Neural crest cell (in vitro differentiated cells): ENCODE measurements around the gene PGF. TPM values are rescaled to one million over a fixed set of nuclear protein-coding genes. Genes with fewer than 3 reads are reported as not detected.
A peak's percentile ranks its signal among the peaks of the same experiment; 100 is the strongest.

Source experiments
- DNase-seq: peaks from one replicate; pipeline ENCODE4 v3.0.0; 2021; ENCODE audit warnings: low read depth, mixed read lengths, low spot score
- H3K27ac Mint-ChIP-seq: one replicate; pipeline ENCODE4 v1.8.0; 2021; ENCODE audit warnings: mild to moderate bottlenecking, mixed read lengths; ENCODE audit not compliant: unreplicated experiment
- H3K27me3 Mint-ChIP-seq: 2 replicates; pipeline ENCODE4 v1.8.0; 2021; ENCODE audit warnings: low read depth, mild to moderate bottlenecking, mixed read lengths
- H3K36me3 Mint-ChIP-seq: 2 replicates; pipeline ENCODE4 v1.8.0; 2021; ENCODE audit warnings: low read depth, mild to moderate bottlenecking, mixed read lengths
- H3K4me1 Mint-ChIP-seq: 2 replicates; pipeline ENCODE4 v1.8.0; 2021; ENCODE audit warnings: mixed read lengths
- H3K4me3 Mint-ChIP-seq: one replicate; pipeline ENCODE4 v1.8.0; 2021; ENCODE audit warnings: mild to moderate bottlenecking, mixed read lengths
- H3K9me3 Mint-ChIP-seq: 2 replicates; pipeline ENCODE4 v1.8.0; 2021; ENCODE audit warnings: mixed read lengths
- CTCF ChIP-seq: fragments of 200-600 bp; sonication (generic); conservative IDR thresholded peaks from 2 replicates; pipeline ENCODE4 v1.5.0; 2021; ENCODE audit warnings: antibody characterized with exemption, mild to moderate bottlenecking
- total RNA-seq: library from RNA; stranded (reverse); gene quantifications from 2 replicates; pipeline ENCODE4 v1.2.1, GENCODE V29; 2021

The PGF gene
- total RNA-seq, 1 donor from 2014 or later: 2.9 TPM

- H3K4me3 Mint-ChIP-seq: no peak overlapping the region
- no peak for TF ChIP-seq CTCF
- no peaks in the 10 kb centered on the region for H3K9me3 Mint-ChIP-seq
- H3K27ac Mint-ChIP-seq: no peak overlapping the region
- H3K4me1 Mint-ChIP-seq: peaks cover 8% of the 10 kb centered on the region
- H3K27me3 Mint-ChIP-seq: no peaks in the 10 kb centered on the region
- no peaks in the 10 kb centered on the region for H3K36me3 Mint-ChIP-seq
- no peak for DNase-seq
These were observed 42.6 kb downstream of the PGF start for GRCh38 chr14:74912801-74913200.

- no peak for DNase-seq
- H3K4me1 Mint-ChIP-seq: peaks cover 4% of the 10 kb centered on the region
- H3K9me3 Mint-ChIP-seq: no peaks in the 10 kb centered on the region
- no peak for TF ChIP-seq CTCF
- no peaks in the 10 kb centered on the region for H3K27me3 Mint-ChIP-seq
- H3K36me3 Mint-ChIP-seq: no peaks in the 10 kb centered on the region
- no peak overlapping the region for H3K4me3 Mint-ChIP-seq
- H3K27ac Mint-ChIP-seq: no peak overlapping the region
These were observed 43.3 kb downstream of the PGF start for GRCh38 chr14:74912111-74912510.

- H3K4me3 Mint-ChIP-seq: no peak overlapping the region
- peaks cover 4% of the 10 kb centered on the region for H3K4me1 Mint-ChIP-seq
- no peaks in the 10 kb centered on the region for H3K9me3 Mint-ChIP-seq
- DNase-seq: no peak
- H3K27ac Mint-ChIP-seq: no peak overlapping the region
- no peaks in the 10 kb centered on the region for H3K27me3 Mint-ChIP-seq
- no peaks in the 10 kb centered on the region for H3K36me3 Mint-ChIP-seq
- no peak for TF ChIP-seq CTCF
These were observed 43.7 kb downstream of the PGF start for GRCh38 chr14:74911704-74912103.

GRCh38 chr14:74911221-74911620, 44.2 kb downstream of the PGF start:
- no peak for DNase-seq
- H3K27me3 Mint-ChIP-seq: no peaks in the 10 kb centered on the region
- H3K4me1 Mint-ChIP-seq: peaks cover 4% of the 10 kb centered on the region
- no peak overlapping the region for H3K27ac Mint-ChIP-seq
- no peak for TF ChIP-seq CTCF
- no peaks in the 10 kb centered on the region for H3K9me3 Mint-ChIP-seq
- H3K4me3 Mint-ChIP-seq: no peak overlapping the region
- H3K36me3 Mint-ChIP-seq: no peaks in the 10 kb centered on the region

- Mint-ChIP-seq H3K4me1 (peaks cover 4% of the 10 kb centered on the region), H3K27me3 (no peaks in the 10 kb centered on the region), H3K4me3 (peak overlapping the region; percentile 40), H3K27ac (no peak overlapping the region), H3K36me3 (no peaks in the 10 kb centered on the region), H3K9me3 (no peaks in the 10 kb centered on the region)
- TF ChIP-seq CTCF: no peak
- no peak for DNase-seq
These were observed 44.8 kb downstream of the PGF start for GRCh38 chr14:74910556-74910955.

- H3K9me3 Mint-ChIP-seq: no peaks in the 10 kb centered on the region
- H3K27ac Mint-ChIP-seq: peak overlapping the region; percentile 50
These were observed 45.5 kb downstream of the PGF start for GRCh38 chr14:74909911-74910310.

More at GRCh38 chr14:74909911-74910310, 45.5 kb downstream of the PGF start:
- H3K4me3 Mint-ChIP-seq: peak overlapping the region; percentile 54
- DNase-seq: no peak
- H3K4me1 Mint-ChIP-seq: peaks cover 4% of the 10 kb centered on the region
- no peak for TF ChIP-seq CTCF
- H3K36me3 Mint-ChIP-seq: peaks cover under 1% of the 10 kb centered on the region
- H3K27me3 Mint-ChIP-seq: no peaks in the 10 kb centered on the region
